GM19193 (cell line): ENCODE results near the gene OR4D2.
A peak's percentile ranks its signal among the peaks of the same experiment; 100 is the strongest.

Source experiments
- POLR2A ChIP-seq: IDR thresholded peaks from 4 replicates; pipeline ENCODE4 v1.6.1; 2011; ENCODE audit not compliant: insufficient read depth, insufficient read length; ENCODE audit errors: extremely low read depth

The OR4D2 gene

DNA sequence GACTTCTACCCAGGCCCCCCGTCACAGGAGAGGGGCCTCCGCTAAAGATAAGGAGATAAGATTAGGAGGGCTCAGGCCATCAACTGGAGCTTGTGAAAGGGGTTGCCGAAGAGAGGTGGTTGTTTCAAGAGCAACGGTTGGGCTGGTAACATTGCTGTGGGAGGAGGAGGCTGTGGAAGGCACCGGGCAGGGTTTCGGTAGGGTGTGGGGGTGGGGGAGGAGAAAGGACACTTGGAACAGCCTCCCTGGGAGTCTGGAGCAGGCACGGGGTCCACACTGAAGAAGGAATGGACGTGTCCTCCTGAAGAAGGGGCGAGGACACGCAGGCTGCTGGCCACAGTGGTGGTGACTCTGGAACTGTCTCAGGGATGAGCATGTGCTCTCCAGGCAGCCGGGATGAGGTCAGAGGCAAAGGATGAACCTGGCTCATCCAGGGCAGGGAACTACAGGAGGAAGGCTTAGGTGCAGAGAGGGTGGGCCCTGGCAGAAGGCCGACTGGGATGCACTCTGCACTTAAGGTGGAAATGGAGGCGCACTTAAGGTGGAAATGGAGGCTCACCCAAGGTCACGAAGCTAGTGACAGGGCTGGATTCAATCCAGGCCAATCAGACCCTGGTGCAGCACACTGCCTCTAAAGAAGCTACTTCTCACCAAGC, 24.6 kb downstream of the OR4D2 start:
- no peak for TF ChIP-seq POLR2A

DNA sequence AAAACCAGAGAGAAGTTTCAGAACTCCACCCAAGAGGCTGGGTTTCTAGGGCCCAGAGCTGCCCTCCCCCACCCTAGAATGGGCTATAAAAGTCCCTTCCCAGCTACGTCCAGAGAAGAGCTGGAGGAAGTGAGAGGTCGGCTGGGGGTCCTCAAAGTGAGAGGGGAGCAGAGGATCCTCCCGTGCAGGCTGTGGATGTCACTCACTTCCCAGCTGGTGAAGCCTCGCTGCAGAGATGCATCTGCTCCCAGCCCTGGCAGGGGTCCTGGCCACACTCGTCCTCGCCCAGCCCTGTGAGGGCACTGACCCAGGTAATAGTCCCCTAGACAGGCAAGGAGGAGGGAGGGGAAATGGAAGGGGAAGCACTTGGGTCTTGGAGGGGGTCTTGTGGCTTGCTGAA, 25.8 kb downstream of the OR4D2 start, which contains the start of gene EPX:
TSS of gene EPX (plus strand) at position 115 of the 400 bp plus-strand sequence. CDS start at position 236, 121 bp downstream.
- TF ChIP-seq POLR2A = no peak

DNA sequence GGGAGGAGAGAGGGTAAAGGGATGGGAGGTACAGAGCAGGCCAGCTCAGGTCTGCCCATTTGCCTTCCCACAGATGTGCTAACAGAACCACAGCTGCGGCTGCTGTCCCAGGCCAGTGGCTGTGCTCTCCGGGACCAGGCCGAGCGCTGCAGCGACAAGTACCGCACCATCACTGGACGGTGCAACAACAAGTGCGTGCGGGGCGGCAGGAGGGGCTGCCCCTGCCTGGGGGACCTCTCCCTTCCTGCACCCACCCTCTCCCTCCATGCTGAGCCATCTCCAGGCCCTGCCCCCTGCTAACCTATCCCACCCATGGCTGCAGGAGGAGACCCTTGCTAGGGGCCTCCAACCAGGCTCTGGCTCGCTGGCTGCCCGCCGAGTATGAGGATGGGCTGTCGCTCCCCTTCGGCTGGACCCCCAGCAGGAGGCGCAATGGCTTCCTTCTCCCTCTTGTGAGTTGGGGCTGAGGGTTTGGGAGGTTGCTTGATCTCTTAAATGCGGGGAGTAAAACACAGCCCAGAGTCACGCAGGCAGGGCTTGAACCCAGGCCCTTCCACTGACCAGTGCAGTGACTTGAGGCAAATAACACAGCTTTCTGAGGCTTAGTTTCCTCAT, 27.0 kb downstream of the OR4D2 start:
- TF ChIP-seq POLR2A = no peak

DNA sequence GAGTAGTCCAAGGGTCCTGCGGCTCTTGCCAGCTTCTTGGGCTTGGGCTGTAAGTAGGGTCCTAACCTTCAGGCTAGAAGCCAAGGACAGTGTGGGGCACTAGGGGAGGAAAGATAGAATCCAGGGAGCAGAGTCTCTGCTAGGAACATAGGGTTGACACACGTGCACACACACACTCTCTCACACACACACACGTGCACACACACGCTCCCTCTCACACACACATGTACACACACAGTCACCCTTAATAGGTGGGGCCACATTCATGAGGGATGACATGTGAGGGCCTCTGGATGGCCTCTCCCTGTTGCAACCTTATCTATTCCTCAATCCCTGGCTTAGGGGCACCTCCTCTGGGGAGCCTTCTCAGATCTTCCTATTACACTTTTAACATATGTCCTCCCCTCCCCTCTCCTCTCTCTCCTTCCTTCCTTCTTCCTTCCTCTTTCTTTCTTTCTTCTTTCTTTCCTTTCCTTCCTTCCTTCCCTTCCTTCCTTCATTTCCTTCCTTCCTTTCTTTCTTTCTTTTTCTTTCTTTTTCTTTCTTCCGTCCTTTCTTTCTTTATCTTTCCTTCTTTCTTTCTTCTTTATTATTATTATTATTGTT, 28.8 kb downstream of the OR4D2 start:
- TF ChIP-seq POLR2A = no peak

DNA sequence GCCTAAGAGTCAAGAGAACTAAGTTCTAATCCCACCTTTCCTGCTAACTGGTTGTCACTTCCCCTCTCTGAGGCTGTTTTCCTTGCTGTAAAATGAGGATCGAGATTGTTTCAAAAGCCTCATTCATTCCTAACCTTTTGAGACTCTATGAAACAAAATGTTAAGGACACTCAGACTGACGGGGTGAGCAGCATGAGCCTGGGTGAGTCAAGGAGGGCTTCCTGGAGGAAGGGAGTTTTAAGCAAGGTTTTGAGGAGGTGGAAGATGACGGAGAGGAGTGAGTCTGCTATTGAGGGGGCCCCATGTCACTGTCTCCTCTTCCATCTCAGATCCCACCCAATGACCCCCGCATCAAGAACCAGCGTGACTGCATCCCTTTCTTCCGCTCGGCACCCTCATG, 29.8 kb downstream of the OR4D2 start:
- TF ChIP-seq POLR2A = no peak

DNA sequence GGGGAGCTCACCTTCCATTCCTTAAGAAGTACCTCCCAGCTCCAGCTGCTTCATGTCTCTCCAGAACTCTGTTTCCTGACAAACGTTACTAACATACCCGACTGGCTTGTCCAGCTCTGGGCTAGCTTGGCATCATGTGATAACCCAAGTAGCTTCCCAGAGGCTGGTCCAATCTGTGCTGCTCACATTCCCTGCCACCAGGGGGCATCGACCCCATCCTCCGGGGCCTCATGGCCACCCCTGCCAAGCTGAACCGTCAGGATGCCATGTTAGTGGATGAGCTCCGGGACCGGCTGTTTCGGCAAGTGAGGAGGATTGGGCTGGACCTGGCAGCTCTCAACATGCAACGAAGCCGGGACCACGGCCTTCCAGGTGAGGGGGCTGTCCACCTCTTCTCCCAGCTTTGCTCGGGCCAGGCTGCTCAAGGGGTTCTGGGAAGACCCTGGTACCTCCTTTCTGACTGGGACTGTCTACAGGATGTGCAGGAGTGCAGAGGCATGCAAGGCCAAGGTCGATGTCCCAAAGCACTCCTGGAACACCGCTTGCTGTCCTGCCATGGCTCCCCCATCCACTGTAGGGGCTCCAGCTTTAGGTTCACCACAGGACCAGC, 33.3 kb downstream of the OR4D2 start:
- TF ChIP-seq POLR2A = no peak

DNA sequence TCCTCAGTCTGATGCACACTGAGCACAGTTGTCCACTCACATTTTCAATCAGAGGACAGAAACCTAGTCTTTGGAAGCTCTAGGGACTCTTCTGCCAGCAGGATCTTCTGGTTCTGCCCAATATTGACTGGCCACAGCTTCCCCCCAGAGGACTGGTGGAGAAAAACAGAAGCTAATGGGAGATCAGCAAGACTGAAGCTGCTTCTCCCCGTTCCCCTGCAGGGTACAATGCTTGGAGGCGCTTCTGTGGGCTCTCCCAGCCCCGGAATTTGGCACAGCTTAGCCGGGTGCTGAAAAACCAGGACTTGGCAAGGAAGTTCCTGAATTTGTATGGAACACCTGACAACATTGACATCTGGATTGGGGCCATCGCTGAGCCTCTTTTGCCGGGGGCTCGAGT, 36.1 kb downstream of the OR4D2 start:
- no peak for TF ChIP-seq POLR2A

DNA sequence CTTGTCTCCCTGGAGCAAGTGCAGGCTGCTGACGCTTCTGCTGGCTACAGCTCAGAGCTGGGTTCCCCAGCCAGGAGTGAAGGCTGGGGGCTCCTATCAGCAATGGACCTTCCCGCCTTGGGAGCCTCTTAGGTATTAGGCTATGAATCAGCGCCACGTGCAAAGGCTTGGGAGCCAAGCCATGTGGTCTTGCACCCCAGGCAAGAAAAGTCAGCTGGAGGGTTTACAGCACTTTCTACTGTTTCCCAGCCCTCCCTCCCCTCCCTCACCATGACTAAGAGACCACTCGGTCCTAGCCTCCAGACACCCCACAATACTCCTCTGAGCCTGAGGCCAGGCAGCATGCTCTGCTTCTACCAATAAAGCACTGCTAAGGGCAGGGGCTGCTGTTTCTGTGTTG, 38.0 kb downstream of the OR4D2 start:
- TF ChIP-seq POLR2A = no peak

DNA sequence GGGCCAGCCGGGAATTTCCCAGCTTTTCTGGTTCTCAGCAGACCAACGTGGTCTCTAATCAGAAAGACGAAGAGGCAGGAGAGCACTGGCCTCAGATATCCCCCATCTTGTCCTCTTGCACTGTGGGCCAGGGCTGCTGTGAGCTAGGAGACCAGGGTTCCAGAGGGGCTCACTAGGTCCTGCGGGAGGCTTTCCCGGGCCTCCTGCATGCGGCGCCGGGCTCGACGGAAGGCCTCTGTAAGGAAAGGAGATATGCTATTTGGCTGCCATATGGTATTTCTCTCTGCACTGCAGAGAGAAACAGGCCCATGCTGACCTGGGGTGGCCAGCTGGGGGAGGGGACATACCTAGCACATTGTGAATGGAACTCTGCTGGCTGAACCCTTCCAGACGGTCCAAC, 39.2 kb downstream of the OR4D2 start:
- no peak for TF ChIP-seq POLR2A

DNA sequence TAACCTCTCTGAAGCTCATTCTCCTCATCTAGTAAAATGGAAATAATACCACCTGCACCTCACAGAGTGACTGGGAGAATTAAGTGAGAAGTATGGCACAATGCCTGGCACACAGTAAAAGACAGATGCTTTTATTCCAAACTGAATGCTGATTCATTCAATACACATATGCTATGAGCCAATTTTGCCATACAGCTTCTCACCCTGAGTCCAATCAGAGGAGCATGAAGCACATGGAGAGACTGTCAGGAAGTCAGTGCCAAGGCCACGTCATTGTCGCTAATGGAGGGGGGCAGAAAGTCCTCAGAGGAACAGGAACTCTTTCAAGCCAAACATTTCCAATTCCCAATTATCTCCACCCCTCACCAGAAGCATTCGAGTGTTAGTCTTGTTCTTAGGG, 40.7 kb downstream of the OR4D2 start:
- no peak for TF ChIP-seq POLR2A

DNA sequence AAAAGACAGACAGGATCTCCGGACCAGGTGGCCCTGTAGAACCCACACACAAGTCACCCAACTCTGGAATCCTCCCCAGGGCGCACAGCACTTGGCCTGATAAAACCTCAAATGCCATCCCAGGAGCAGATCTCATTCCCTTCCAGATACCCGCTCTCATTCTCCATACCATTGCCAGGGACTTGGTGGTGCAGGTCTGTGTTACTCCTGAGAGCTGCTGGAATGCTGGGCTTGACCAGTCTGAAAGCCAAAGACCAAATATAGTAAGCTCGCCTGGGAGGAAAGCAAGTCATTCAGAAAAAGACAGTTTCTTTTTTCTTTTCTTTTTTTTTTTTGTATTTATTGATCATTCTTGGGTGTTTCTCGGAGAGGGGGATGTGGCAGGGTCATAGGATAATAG, 41.6 kb downstream of the OR4D2 start:
- TF ChIP-seq POLR2A = no peak

DNA sequence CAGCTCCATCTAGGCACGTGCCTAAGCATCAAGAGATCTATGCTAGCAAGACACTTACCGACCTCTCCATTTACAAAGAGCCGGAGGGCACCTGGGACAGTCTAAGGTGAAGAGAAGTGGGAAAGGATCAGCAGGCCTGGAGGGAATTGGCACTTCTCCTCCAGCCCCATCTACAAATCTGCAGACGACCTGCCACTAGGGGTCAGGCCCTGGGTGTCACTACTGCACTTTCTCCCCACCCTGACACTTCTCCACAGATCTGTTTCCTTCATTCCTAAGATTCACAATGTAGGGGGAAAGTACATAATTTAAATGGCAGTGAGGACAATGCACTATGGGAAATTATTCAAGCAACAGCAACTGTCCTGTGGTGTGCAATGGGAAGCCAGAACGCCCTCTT, 44.1 kb downstream of the OR4D2 start:
- TF ChIP-seq POLR2A = no peak

DNA sequence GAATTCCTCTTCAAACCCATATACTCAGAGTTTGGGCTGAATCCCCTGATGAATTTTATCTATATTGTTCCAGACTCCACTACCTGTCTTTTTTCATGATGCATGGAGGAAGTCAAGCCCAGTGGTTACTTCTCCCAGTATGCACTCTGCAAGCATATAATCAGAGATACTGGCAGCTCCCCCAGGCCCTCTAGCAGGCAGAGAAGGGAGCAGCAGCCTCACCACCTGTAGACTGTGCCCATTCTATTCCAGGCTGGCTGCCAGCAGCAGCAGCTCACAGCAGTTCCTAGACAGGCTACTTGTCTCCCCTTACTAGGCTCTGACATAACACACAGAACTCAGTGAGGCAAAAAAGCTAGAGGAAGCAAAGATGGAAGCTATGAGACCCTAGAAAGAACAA, 48.9 kb downstream of the OR4D2 start:
- no peak for TF ChIP-seq POLR2A

DNA sequence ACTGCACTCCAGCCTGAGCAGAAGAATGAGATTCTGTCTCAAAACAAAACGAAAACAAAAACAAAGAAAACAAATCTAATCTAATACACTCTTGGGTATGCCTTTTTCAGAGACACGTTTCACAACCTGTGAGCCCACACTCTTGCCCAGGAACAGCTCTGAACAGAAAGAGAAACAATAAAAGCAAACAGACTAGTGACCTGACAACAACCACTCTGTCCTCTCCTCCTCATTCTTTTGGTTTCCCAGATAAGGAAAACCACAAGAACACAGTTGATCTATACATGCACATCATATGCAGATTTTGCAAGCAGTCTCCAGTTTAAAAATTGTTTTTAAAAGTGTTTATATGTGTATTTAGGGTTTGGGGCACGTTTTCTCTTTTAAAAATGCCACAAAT, 51.0 kb downstream of the OR4D2 start:
- no peak for TF ChIP-seq POLR2A

DNA sequence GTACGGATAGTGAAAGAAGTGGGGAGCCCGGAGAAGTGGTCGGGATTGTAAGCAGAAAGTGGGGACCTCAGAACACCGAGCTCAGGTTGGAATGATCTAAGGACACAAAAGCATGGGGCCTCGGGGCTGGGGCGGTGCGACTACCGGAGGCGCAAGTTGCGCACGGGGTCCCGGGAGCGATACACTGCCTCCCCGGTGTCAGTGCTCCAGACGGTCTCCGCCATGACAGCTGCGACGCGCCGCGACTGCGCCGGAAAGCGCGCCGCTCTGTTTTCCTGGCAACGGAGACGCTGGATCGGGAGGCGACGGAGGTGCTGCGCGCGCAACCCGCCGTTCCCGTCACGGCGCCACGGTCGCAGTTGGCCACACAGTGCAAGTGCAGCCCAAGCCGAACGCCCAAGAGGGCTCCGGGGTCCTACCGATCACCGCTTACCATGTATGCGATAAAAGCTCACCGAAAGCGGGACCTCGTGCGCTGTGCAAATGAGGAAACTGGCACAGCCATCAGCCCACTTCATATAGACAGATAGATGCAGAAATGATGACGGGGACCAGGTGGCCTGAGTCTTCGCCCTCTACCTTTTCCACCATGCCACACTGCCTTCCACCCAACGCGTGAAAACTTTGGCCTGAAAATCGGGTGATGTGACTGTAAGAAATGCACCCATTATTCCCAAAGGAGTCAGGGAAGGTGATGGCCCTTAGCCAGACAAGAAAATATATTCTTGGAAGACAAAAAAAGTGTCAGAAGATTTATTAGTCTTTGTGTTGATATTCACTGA, 52.4 kb downstream of the OR4D2 start, which contains the start of gene MKS1:
TSS of gene MKS1 (minus strand) at position 249 of the 782 bp plus-strand sequence. CDS start at position 224, 25 bp downstream.
- peak; percentile 85 for TF ChIP-seq POLR2A
